Smooth muscle cell (in vitro differentiated cells): ENCODE results near the gene MYOZ3. TPM values are rescaled to one million over a fixed set of nuclear protein-coding genes. Genes with fewer than 3 reads are reported as not detected.

Experiments used
- DNase-seq: peaks from one replicate; lab custom pipeline; 2025; ENCODE audit not compliant: unreplicated experiment; lab: John Stamatoyannopoulos, UW
- H2AFZ ChIP-seq: fragments of 200-600 bp; sonication (generic); 2 replicates; pipeline ENCODE4 v1.6.0; 2016; ENCODE audit warnings: antibody characterized with exemption, low read depth, mild to moderate bottlenecking
- H3F3A ChIP-seq: fragments of 200-600 bp; sonication (generic); 2 replicates; pipeline ENCODE4 v1.6.0; 2017; ENCODE audit warnings: antibody characterized with exemption, low read depth
- H3K27ac ChIP-seq: fragments of 200-600 bp; sonication (generic); 2 replicates; pipeline ENCODE4 v1.5.1; 2016; ENCODE audit warnings: low read depth, mild to moderate bottlenecking
- H3K27me3 ChIP-seq: fragments of 200-600 bp; sonication (generic); 2 replicates; pipeline ENCODE4 v1.6.1; 2016; ENCODE audit warnings: low read depth, mild to moderate bottlenecking
- H3K36me3 ChIP-seq: fragments of 200-600 bp; sonication (generic); 2 replicates; pipeline ENCODE4 v1.5.1; 2016; ENCODE audit warnings: low read depth
- H3K4me1 ChIP-seq: fragments of 200-600 bp; sonication (generic); 2 replicates; pipeline ENCODE4 v1.5.1; 2016; ENCODE audit warnings: low read depth
- H3K4me2 ChIP-seq: fragments of 200-600 bp; sonication (generic); 2 replicates; pipeline ENCODE4 v1.6.0; 2016; ENCODE audit warnings: mild to moderate bottlenecking
- H3K4me3 ChIP-seq: fragments of 200-600 bp; sonication (generic); 2 replicates; pipeline ENCODE4 v1.5.1; 2016; ENCODE audit warnings: mild to moderate bottlenecking
- H3K79me2 ChIP-seq: fragments of 200-600 bp; sonication (generic); 2 replicates; pipeline ENCODE4 v1.6.0; 2016; ENCODE audit warnings: low read depth, mild to moderate bottlenecking
- H3K9ac ChIP-seq: fragments of 200-600 bp; sonication (generic); 2 replicates; pipeline ENCODE4 v1.6.0; 2016; ENCODE audit warnings: low read depth
- H3K9me3 ChIP-seq: fragments of 200-600 bp; sonication (generic); replicated peaks from 2 replicates; pipeline ENCODE4 v1.5.1; 2016; ENCODE audit warnings: low read depth
- H4K20me1 ChIP-seq: fragments of 200-600 bp; sonication (generic); 2 replicates; pipeline ENCODE4 v1.6.0; 2016; ENCODE audit warnings: low read depth
- WGBS: methylation state at CpG from one replicate; pipeline ENCODE4 v1.1.7; 2016; ENCODE audit warnings: low lambda C conversion rate; 5-methylcytosine and 5-hydroxymethylcytosine counted together
- polyA plus RNA-seq: library from polyadenylated mRNA; unstranded; fragments of >200 nt; fragmentation: Nextera tagmentation; extraction: Ambion mirVana; gene quantifications from 2 replicates; pipeline ENCODE4 v1.2.1, GENCODE V29; 2016
- total RNA-seq: library from RNA; depleted of rRNA; stranded (reverse); fragments of >200 nt; gene quantifications from 2 replicates; pipeline ENCODE4 v1.2.3, GENCODE V29; 2014
- TF ChIP-seq, protein P1 (sequence below): fragments of 200-600 bp; sonication (generic); IDR thresholded peaks from 2 replicates; pipeline ENCODE4 v1.5.1; 2017; ENCODE audit warnings: borderline replicate concordance, mild to moderate bottlenecking, antibody characterized with exemption; ENCODE audit not compliant: insufficient read depth, poor library complexity, severe bottlenecking

Gene MYOZ3
- total and polyA plus RNA-seq, 2 experiments from 2014 or later: 6.4 to 7.9 TPM

GRCh38 chr5:150630461-150631325, 30.4 kb upstream of the MYOZ3 start:
- no peak for DNase-seq
- Histone ChIP-seq H4K20me1 (peaks cover 71% of the 10 kb centered on the region), H3K27me3 (no peaks in the 10 kb centered on the region), H3K4me2 (peak overlapping the region; percentile 25), H3F3A (peaks cover 9% of the 10 kb centered on the region), H3K9ac (no peak overlapping the region), H2AFZ (no peak overlapping the region), H3K36me3 (no peaks in the 10 kb centered on the region), H3K79me2 (peaks cover 63% of the 10 kb centered on the region), H3K4me1 (no peaks in the 10 kb centered on the region), H3K4me3 (no peak overlapping the region), H3K9me3 (no peaks in the 10 kb centered on the region), H3K27ac (peak overlapping the region; percentile 29)
- TF ChIP-seq, protein P1, sequence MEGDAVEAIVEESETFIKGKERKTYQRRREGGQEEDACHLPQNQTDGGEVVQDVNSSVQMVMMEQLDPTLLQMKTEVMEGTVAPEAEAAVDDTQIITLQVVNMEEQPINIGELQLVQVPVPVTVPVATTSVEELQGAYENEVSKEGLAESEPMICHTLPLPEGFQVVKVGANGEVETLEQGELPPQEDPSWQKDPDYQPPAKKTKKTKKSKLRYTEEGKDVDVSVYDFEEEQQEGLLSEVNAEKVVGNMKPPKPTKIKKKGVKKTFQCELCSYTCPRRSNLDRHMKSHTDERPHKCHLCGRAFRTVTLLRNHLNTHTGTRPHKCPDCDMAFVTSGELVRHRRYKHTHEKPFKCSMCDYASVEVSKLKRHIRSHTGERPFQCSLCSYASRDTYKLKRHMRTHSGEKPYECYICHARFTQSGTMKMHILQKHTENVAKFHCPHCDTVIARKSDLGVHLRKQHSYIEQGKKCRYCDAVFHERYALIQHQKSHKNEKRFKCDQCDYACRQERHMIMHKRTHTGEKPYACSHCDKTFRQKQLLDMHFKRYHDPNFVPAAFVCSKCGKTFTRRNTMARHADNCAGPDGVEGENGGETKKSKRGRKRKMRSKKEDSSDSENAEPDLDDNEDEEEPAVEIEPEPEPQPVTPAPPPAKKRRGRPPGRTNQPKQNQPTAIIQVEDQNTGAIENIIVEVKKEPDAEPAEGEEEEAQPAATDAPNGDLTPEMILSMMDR: no peak
- 65% methylated on average over 9 of the region's 9 CpGs for WGBS

GRCh38 chr5:150631326-150631701, 29.7 kb upstream of the MYOZ3 start:
- 92% methylated on average over 6 of the region's 6 CpGs for WGBS
- TF ChIP-seq, protein P1: no peak
- no peaks in the 10 kb centered on the region for H3K9me3 ChIP-seq

GRCh38 chr5:150632305-150633160, 28.5 kb upstream of the MYOZ3 start:
- H3K27ac ChIP-seq: peak overlapping the region; percentile 29
- WGBS: 53% methylated on average over 10 of the region's 10 CpGs
- H3F3A ChIP-seq: peaks cover 18% of the 10 kb centered on the region
- DNase-seq: no peak
- peaks cover 6% of the 10 kb centered on the region for H3K4me1 ChIP-seq
- no peak overlapping the region for H3K4me3 ChIP-seq
- H3K36me3 ChIP-seq: no peaks in the 10 kb centered on the region
- no peaks in the 10 kb centered on the region for H3K27me3 ChIP-seq
- peaks cover 67% of the 10 kb centered on the region for H4K20me1 ChIP-seq
- H3K9ac ChIP-seq: no peak overlapping the region
- peak overlapping the region; percentile 25 for H3K4me2 ChIP-seq
- TF ChIP-seq, protein P1: no peak
- no peaks in the 10 kb centered on the region for H3K9me3 ChIP-seq
- H2AFZ ChIP-seq: no peak overlapping the region
- H3K79me2 ChIP-seq: peaks cover 46% of the 10 kb centered on the region

More at GRCh38 chr5:150631326-150631701, 29.7 kb upstream of the MYOZ3 start:
- Histone ChIP-seq H3K4me3 (no peak overlapping the region), H3K27me3 (no peaks in the 10 kb centered on the region), H3F3A (peaks cover 11% of the 10 kb centered on the region), H3K4me1 (peaks cover 4% of the 10 kb centered on the region), H3K79me2 (peaks cover 57% of the 10 kb centered on the region), H4K20me1 (peaks cover 71% of the 10 kb centered on the region), H2AFZ (no peak overlapping the region), H3K9ac (no peak overlapping the region), H3K27ac (peak overlapping the region; percentile 29), H3K36me3 (no peaks in the 10 kb centered on the region), H3K4me2 (peak overlapping the region; percentile 25)
- DNase-seq: no peak
